Memory B cell (primary cell): Measurements from ENCODE around the gene SRMS.
A peak's percentile ranks its signal among the peaks of the same experiment; 100 is the strongest.
"Not testable (repeated sequence)": the region's sequence is repeated elsewhere in the genome, so short reads cannot be mapped to it uniquely, and the experiment has no call there.

Source experiments
- ATAC-seq: fragments of 150-1000 bp; cut with Tn5 transposase; 2 replicates; pipeline ENCODE4 v1.10.0; 2021; ENCODE audit warnings: low read depth, mild to moderate bottlenecking, moderate library complexity
- DNase-seq, 2 donors: peaks; one replicate each; pipeline ENCODE4 v3.0.0; 2022; ENCODE audit warnings: low spot score in 2 of 2
- H3K27ac Mint-ChIP-seq: one replicate; pipeline ENCODE4 v1.8.0; 2022; ENCODE audit warnings: mild to moderate bottlenecking, moderate library complexity, mixed read lengths
- H3K27me3 Mint-ChIP-seq: one replicate; pipeline ENCODE4 v1.8.0; 2022; ENCODE audit warnings: mixed read lengths
- H3K36me3 Mint-ChIP-seq: one replicate; pipeline ENCODE4 v1.8.0; 2022; ENCODE audit warnings: mild to moderate bottlenecking, mixed read lengths
- H3K4me1 Mint-ChIP-seq: one replicate; pipeline ENCODE4 v1.8.0; 2022; ENCODE audit warnings: mixed read lengths
- H3K4me3 Mint-ChIP-seq: one replicate; pipeline ENCODE4 v1.8.0; 2022; ENCODE audit warnings: mild to moderate bottlenecking, moderate library complexity, mixed read lengths
- H3K9me3 Mint-ChIP-seq: one replicate; pipeline ENCODE4 v1.8.0; 2022; ENCODE audit warnings: mixed read lengths

The SRMS gene

DNA sequence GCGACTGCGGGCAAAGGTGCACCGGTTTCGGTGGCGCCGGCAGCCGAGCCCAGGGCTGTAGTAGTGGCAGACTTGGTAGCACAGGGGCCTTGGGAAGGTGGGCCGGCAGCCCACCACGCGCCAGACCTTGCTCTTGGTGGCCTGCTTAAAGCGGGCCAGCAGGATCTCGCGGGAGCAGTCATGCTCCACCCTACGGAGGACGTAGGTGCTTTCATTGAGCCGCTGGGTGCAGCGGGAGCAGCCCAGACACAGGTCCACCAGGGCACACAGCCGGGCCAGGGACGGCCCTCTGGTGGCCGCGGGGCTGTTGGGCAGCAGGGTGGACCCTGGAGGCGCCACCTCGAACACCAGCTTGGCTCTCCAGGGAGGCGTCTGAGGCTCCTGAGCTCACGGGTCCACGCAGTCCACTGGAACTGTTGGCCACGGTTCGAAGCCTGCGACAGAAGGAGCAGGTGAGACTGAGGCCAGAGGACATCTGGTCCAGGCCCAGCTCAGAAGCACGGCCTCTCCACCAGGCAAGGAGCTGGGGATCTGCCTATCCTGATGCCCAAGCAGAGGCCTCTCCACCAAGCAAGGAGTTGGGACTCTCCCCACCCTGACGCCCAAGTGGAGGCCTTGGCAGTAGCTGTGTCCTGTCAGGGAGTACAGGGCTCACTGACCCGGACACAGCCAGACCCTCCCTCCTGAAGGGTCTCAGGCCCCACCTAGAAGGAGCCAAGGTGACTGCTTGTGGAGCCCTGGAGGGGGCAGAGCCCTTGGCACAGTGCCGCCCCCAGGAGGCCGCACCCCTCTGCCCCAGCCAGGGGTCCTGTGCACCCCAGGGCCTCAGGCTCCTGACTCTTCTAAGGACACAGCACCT, 25.5 kb upstream of the SRMS start:
- Mint-ChIP-seq H3K9me3 (no peaks in the 10 kb centered on the region), H3K27ac (peak overlapping the region; percentile 74), H3K27me3 (peaks cover 3% of the 10 kb centered on the region), H3K4me3 (peak overlapping the region; percentile 93), H3K4me1 (peaks cover 10% of the 10 kb centered on the region), H3K36me3 (no peaks in the 10 kb centered on the region)
- no peak for ATAC-seq
- no peak for DNase-seq

DNA sequence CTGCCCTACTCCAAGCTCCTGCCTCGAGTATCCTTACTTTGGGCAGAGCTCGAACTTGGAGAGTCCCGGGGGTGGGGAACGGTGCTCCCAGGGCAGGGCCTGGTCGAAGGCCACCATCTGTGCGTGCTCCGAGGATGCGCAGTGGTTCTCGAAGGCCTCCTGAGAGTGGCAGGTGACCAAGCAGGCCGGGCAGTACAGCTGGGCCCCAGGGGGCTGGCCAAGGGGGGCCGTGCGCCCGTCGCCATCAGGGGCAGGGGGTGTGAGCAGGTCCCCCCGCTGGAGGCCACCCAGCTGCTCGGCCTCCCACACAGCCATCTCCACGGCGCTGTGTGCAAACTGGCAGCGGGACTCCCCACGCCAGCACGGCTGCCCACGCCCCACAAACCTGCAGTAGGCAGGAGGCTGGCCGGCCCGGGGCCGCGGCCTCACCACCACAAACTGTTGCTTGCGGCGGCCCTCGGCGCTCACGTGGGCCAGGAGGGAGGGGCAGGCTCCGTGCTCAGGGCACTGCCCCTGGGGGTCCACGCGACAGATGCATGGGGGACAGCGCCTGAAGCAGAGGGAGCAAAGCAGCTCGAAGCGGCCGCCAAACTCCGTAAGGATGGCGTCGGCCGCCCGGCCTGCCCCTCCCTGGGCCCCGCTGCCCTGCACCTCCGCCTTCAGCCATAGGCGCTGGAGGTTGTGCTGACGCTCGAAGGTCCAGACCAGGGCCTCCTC, 24.7 kb upstream of the SRMS start:
- H3K4me1 Mint-ChIP-seq: peaks cover 18% of the 10 kb centered on the region
- H3K4me3 Mint-ChIP-seq: no peak overlapping the region
- no peak for ATAC-seq
- H3K9me3 Mint-ChIP-seq: no peaks in the 10 kb centered on the region
- H3K36me3 Mint-ChIP-seq: no peaks in the 10 kb centered on the region
- no peak for DNase-seq
- no peak overlapping the region for H3K27ac Mint-ChIP-seq
- H3K27me3 Mint-ChIP-seq: peaks cover 3% of the 10 kb centered on the region

DNA sequence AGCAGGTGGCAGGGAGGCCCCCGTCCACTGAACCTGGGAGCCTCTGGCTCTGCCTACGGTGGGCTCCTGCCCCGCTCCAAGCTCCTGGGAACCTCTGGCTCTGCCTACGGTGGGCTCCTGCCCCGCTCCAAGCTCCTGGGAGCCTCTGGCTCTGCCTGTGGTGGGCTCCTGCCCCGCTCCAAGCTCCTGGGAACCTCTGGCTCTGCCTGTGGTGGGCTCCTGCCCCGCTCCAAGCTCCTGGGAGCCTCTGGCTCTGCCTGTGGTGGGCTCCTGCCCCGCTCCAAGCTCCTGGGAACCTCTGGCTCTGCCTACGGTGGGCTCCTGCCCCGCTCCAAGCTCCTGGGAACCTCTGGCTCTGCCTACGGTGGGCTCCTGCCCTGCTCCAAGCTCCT, 23.5 kb upstream of the SRMS start:
- not testable (repeated sequence) for H3K36me3 Mint-ChIP-seq, H3K27ac Mint-ChIP-seq, DNase-seq, H3K4me3 Mint-ChIP-seq, H3K9me3 Mint-ChIP-seq, H3K27me3 Mint-ChIP-seq, ATAC-seq
- peaks cover 21% of the 10 kb centered on the region for H3K4me1 Mint-ChIP-seq

DNA sequence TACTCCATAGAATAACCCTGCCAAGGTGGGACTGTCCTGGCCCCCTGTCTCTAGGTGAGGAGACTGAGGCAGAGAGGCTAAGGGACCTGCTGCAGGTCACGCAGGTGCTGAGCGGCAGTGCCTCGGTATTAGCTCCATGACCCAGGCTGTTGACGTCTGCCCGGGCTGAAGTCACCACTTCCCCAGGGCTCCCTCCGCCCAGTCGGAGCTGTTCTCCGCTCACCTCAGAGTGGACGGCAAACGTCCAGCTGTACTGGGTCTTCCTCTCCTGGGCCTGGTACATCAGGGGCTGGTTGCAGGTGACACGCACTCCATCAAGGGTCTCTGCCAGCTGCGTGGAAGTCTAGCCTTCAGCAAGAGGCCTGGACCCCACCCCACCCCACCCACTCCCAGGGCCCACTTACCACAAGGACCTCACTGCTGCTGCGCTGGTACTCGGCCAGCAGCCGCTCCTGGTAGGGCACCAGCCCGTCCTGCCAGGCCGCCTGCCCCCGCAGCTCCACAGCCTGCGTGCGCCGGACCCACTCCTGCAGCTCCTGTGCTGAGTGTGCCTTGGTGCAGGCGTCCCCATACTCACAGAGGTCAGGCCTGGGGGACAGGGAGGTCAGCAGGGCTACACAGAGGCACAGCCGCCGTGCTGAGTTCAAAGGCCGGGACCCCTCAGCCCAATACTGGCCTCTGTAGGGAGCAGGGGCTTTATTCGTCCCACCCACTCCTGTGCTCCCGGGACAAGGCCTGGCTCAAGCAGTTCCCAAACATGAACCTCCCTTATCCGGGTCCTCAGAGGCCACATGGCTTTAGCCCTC, 22.9 kb upstream of the SRMS start:
- no peaks in the 10 kb centered on the region for H3K27me3 Mint-ChIP-seq
- H3K4me1 Mint-ChIP-seq: peaks cover 21% of the 10 kb centered on the region
- DNase-seq (no peak), ATAC-seq (no peak)
- H3K4me3 Mint-ChIP-seq: peak overlapping the region; percentile 8
- no peak overlapping the region for H3K27ac Mint-ChIP-seq
- H3K36me3 Mint-ChIP-seq: peaks cover 2% of the 10 kb centered on the region
- no peaks in the 10 kb centered on the region for H3K9me3 Mint-ChIP-seq

DNA sequence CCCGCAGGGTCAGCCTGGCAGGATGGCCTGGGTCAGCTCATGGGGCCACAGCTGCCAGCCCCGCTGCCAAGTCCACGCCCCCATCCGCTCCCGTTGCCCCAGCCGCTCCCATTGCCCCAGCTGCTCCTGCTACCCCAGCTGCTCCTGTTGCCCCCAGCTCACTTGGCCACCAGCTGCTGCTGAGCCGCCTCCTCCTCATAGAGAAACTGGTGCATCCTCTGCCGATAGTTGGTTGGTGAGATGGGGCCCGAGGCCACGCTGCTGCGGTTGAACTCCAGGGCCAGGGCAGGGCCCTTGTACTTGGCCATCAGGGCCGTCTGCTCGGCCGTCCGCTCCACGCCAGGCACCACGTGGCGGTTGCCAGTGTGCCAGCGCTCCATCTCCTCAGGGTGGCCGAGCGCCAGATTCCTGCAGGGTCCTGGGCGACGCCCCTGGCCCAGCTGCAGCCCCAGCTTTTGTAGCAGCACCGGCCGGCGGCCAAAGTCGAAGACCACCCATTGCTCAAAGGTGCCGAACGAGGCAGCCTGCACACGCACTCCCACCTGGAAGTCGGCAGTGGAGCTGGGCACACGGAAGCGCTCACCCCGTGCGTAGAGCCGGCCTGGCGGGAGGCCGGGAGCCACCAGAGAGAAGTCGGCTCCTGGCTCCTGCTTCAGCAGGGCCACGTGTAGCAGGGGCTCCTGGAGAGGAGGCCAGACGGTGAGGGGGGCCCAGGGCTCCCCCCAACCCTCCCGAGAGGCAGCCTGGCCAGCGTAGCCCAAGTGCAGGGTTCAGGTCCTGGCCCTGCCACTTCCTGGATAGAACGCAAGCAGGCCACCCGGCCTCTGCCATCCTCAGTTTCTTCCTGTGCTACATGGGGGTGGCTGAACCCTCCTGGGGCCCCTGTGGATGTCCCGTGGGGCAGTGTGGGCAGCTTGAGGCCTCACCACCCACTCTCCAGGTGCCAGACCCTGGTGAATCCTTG, 21.7 kb upstream of the SRMS start:
- peak overlapping the region; percentile 69 for H3K4me3 Mint-ChIP-seq
- H3K27me3 Mint-ChIP-seq: no peaks in the 10 kb centered on the region
- no peak for ATAC-seq
- no peak for DNase-seq
- peaks cover 3% of the 10 kb centered on the region for H3K36me3 Mint-ChIP-seq
- H3K27ac Mint-ChIP-seq: no peak overlapping the region
- peaks cover 21% of the 10 kb centered on the region for H3K4me1 Mint-ChIP-seq
- H3K9me3 Mint-ChIP-seq: no peaks in the 10 kb centered on the region

DNA sequence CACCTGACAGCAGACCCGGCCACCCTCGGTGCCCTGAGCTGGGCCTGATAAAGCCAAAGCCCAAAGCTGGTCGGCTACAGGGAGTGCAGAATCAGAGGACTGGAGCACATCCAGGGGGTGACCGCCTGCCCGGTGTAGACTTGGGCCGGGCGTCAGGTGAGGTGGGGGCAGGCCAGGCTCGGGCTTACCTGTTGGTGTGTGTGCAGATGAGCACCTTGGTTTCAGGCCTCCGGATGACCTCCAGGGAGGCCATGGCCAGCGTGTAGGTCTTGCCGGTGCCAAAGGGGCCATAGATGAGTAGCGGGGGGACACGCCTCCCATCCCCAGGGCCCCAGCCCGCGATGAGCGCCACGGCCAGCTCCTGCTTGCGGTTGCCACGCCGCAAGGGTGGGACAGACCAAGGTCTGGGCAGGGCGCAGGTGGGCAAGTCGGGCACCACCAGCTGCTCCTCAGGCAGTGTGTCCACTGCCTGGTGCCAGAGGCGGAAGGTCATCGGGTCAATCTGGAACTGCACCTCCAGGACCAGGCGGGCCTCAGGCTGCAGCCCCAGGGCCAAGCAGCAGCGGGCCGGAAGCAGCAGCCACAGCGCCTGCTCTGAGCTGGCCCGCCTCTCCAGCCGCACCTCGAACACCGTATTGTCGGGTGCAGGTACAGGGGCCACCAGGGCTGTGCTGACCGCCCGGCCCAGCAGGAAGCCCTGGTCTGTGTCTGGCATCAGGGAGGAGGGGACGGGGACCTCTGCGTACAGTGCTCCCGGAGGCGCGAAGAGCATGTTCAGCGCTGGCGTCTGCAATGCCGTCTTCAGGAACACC, 20.8 kb upstream of the SRMS start:
- Mint-ChIP-seq H3K27me3 (no peaks in the 10 kb centered on the region), H3K36me3 (peaks cover 3% of the 10 kb centered on the region), H3K4me3 (peak overlapping the region; percentile 84), H3K9me3 (no peaks in the 10 kb centered on the region), H3K27ac (peak overlapping the region; percentile 8), H3K4me1 (peaks cover 19% of the 10 kb centered on the region)
- DNase-seq (no peak), ATAC-seq (peak; percentile 19)

DNA sequence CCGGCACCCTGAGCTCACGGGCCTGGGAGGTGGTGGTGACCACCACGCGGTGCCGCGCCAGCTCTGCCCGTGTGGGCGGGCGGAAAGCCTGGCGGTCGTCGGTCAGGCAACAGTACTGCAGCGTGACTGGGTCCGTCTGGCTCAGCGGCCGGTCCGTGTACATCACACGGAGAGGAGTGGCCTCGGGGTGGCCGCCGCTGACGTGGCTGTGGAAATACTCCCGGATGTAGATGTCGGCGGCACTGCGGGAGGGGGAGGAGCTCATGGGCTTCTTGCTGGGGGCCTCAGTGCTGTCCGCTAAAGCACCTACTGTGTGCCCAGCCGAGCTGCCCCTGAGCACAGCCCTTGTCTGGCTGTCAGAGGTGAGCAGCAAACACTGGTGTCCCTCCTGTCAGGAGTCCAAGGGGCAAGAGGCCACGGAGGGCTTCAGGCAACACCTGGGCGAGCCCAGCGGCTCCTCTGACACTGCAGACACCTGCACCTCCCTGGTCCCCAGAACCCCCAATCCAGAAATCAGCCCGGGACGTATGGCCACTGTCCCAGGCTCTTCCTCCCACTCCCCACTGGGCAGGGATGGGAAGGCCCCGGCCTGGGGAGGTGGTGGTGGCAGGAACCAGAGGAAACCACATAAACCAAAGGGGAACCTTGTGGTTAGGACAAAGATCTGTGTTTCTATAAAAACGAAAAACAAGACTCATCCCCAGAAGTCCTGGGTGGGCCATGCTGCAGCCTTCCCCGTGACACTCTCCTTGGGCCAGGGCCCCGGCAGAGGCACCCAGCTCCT, 20.0 kb upstream of the SRMS start:
- H3K27ac Mint-ChIP-seq: peak overlapping the region; percentile 8
- H3K4me1 Mint-ChIP-seq: peaks cover 19% of the 10 kb centered on the region
- peaks cover 3% of the 10 kb centered on the region for H3K36me3 Mint-ChIP-seq
- peak overlapping the region; percentile 84 for H3K4me3 Mint-ChIP-seq
- ATAC-seq (peak; percentile 78), DNase-seq (peak in 1 of 2 donors; percentile 63)
- H3K9me3 Mint-ChIP-seq: no peaks in the 10 kb centered on the region
- H3K27me3 Mint-ChIP-seq: no peaks in the 10 kb centered on the region

DNA sequence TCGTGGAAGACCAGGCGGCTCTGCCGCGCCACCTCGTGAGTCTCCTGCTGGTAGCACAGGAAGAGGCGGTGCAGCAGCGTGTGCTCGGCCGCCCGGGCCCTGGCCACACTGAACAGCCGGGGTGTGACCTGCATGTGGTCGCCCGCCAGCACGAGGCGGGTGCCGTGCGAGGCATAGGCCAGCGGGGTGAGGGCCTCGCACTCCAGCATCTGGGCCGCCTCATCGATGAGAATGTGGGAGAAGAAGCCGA, 19.5 kb upstream of the SRMS start:
- Mint-ChIP-seq H3K4me3 (peak overlapping the region; percentile 84), H3K36me3 (peaks cover 3% of the 10 kb centered on the region), H3K9me3 (no peaks in the 10 kb centered on the region), H3K4me1 (peaks cover 19% of the 10 kb centered on the region), H3K27me3 (no peaks in the 10 kb centered on the region), H3K27ac (no peak overlapping the region)
- ATAC-seq: peak; percentile 7
- no peak for DNase-seq

DNA sequence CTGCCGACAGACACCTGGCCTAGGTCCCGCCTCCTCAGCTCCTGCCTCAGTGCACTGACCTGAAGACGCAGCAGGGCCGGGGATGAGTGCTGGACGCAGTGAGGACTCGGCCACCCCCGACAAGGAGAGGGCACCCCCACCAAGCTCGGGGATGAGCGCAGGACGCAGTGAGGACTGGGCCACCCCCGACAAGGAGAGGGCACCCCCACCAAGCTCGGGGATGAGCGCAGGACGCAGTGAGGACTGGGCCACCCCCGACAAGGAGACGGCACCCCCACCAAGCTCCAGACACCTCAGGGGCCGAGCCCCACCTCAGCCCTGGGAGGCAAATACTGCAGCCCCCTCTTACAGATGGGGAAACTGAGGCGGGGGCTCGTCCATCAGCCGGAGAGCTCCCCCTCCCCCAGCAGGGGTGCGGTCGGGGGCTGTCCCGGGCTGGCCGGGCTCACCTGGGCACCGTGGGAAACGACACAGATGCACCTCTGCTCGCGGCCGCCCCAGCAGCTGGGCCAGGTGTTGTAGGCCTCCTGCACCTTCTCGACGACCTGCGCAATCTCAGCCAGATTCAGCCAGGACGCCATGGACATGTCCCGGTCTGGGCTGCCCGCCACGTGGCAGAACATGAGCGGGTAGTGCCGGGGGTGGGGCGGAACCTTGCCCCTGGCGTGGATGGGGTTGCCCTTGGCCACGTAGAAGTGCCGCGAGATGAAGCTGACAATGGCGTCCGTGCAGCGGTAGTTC, 19.0 kb upstream of the SRMS start:
- H3K9me3 Mint-ChIP-seq: no peaks in the 10 kb centered on the region
- peak overlapping the region; percentile 84 for H3K4me3 Mint-ChIP-seq
- peaks cover 19% of the 10 kb centered on the region for H3K4me1 Mint-ChIP-seq
- H3K36me3 Mint-ChIP-seq: peaks cover 3% of the 10 kb centered on the region
- no peak overlapping the region for H3K27ac Mint-ChIP-seq
- DNase-seq (no peak), ATAC-seq (no peak)
- H3K27me3 Mint-ChIP-seq: no peaks in the 10 kb centered on the region

DNA sequence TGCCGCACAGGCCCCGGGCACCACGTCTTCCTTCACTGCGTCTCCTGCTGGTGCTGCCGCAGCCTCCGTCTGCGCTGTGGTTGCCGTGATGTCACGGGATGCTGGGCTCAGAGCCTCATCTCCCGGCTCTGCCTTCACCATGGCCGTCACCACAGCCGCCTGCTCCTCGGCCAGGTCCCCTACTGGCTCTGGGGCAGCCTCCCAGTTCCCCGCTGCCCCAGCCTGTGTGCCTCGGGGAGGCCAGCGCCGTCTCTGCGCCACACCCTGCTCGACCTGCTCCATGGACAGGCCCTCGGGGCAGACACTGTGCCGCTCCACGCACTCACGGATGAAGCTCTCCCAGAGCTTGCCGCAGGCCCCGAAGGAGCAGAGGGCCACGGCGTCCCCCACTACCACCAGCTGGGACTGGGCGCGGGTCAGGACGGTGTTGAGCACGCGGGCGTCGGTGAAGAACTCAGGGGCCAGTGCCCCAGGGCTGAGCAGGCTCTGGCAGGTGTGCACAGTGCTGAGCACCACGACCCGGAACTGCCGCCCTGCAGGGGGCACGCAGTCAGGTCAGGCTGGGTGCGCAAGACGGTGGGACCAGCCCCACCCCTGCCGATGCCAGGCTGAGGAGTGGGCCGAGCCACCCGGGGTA, 18.3 kb upstream of the SRMS start:
- DNase-seq (no peak), ATAC-seq (no peak)
- no peak overlapping the region for H3K4me3 Mint-ChIP-seq
- no peaks in the 10 kb centered on the region for H3K9me3 Mint-ChIP-seq
- H3K36me3 Mint-ChIP-seq: peaks cover 3% of the 10 kb centered on the region
- H3K4me1 Mint-ChIP-seq: peaks cover 19% of the 10 kb centered on the region
- H3K27ac Mint-ChIP-seq: no peak overlapping the region
- H3K27me3 Mint-ChIP-seq: no peaks in the 10 kb centered on the region

DNA sequence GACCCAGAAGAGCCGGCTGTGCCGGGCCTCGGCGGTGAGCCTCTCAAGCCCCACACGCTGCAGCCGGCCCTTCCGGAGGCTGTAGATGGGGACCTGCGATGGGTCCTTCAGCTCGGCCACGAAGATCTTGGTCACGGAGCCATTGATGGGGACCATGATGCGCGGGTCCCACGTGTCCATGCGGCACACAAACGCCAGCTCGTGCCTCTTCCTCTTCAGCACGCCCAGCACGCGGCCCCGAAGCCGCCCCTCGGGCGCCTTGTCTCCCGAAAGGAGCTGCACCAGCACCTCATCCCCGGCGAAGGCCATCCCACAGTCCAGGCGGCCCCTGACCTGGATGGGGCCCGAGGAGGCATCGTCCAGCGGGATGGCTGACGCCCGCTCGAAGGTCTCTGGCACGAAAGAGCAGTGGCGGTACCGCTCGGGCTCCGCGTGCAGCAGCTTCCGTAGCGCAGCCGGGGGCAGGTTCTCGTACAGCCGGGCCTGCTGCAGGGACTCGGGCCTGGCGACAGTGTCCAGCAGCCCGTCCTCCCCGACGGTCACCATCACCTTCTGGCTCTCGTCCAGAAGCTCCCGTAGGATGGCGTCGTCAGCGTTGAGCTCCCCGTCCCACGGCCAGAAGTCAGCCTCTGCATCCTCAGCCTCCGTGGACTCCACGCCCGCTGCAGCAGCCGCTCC, 17.6 kb upstream of the SRMS start:
- H3K4me1 Mint-ChIP-seq: peaks cover 19% of the 10 kb centered on the region
- DNase-seq (no peak), ATAC-seq (no peak)
- peaks cover 6% of the 10 kb centered on the region for H3K36me3 Mint-ChIP-seq
- H3K9me3 Mint-ChIP-seq: no peaks in the 10 kb centered on the region
- H3K4me3 Mint-ChIP-seq: no peak overlapping the region
- H3K27ac Mint-ChIP-seq: no peak overlapping the region
- H3K27me3 Mint-ChIP-seq: no peaks in the 10 kb centered on the region
